GM12878 (cell line): ENCODE results near the gene RAET1E. TPM values are rescaled to one million over a fixed set of nuclear protein-coding genes. Genes with fewer than 3 reads are reported as not detected.

ENCODE experiments used
- ATAC-seq: fragments of 200-7000 bp; cut with Tn5 transposase; 3 replicates; pipeline ENCODE4 v1.9.1; 2020; ENCODE audit warnings: mild to moderate bottlenecking, moderate library complexity
- BruUV-seq: library from RNA; stranded (reverse); fragments of 400-500 nt; replicated peaks from 2 replicates; lab custom pipeline; 2021; lab: Mats Ljungman, UMichigan
- CTCF ChIA-PET: fragments of 300-600 bp; sonication (Branson Sonifier 250); formaldehyde crosslinking; extraction: SDS; loops from one replicate; lab custom pipeline; 2021; ENCODE audit warnings: inconsistent platforms; lab: Yijun Ruan, JAX
- POLR2A ChIA-PET: fragments of 350-600 bp; formaldehyde crosslinking; extraction: SDS; loops from one replicate; lab custom pipeline; 2021; ENCODE audit warnings: inconsistent platforms; lab: Charles Lee
- RAD21 ChIA-PET: fragments of 300-600 bp; sonication (Branson Sonifier 250); formaldehyde crosslinking; loops from one replicate; lab custom pipeline; 2023; ENCODE audit warnings: antibody characterized with exemption; ENCODE audit not compliant: unreplicated experiment; lab: Charles Lee
- SMC1A ChIA-PET: fragments of 300-600 bp; sonication (Branson Sonifier 250); formaldehyde crosslinking; loops from one replicate; lab custom pipeline; 2023; ENCODE audit not compliant: unreplicated experiment, uncharacterized antibody; lab: Charles Lee
- DNase-seq: peaks from one replicate; pipeline ENCODE4 v3.0.0-alpha.2; 2011; ENCODE audit warnings: low read depth, low spot score
- FAIRE-seq: peaks from 3 replicates; lab custom pipeline; 2011; peaks lifted over from hg19 to GRCh38; lab: Jason Lieb, UNC
- H2AFZ ChIP-seq: 2 replicates; pipeline ENCODE4 v1.6.0; 2011; ENCODE audit warnings: low read depth, low read length, control low read depth; ENCODE audit not compliant: control insufficient read depth
- H3K27ac ChIP-seq: 2 replicates; pipeline ENCODE4 v1.5.1; 2011; ENCODE audit warnings: control low read depth; ENCODE audit not compliant: control insufficient read depth, insufficient read depth
- H3K27me3 ChIP-seq, 2 experiments: replicated peaks in 1 of 2; 2 replicates each; pipeline versions ENCODE4 v1.6.0 to v1.6.1; 2011; ENCODE audit warnings: low read length in 1 of 2; ENCODE audit not compliant: control insufficient read depth in 2 of 2, insufficient read depth in 2 of 2
- H3K36me3 ChIP-seq, 2 experiments: 2 replicates each; pipeline ENCODE4 v1.5.1; 2011; ENCODE audit warnings: low read length in 1 of 2; ENCODE audit not compliant: control insufficient read depth in 2 of 2, insufficient read depth in 2 of 2
- H3K4me1 ChIP-seq: 2 replicates; pipeline ENCODE4 v1.6.1; 2011; ENCODE audit warnings: mild to moderate bottlenecking, low read length, moderate library complexity, mixed read lengths; ENCODE audit not compliant: control insufficient read depth, insufficient read depth
- H3K4me2 ChIP-seq: 2 replicates; pipeline ENCODE4 v1.6.0; 2011; ENCODE audit warnings: control low read depth; ENCODE audit not compliant: control insufficient read depth, insufficient read depth
- H3K4me3 ChIP-seq: fragments of 200-600 bp; sonication (generic); 2 replicates; pipeline ENCODE4 v1.5.1; 2016
- H3K79me2 ChIP-seq: 2 replicates; pipeline ENCODE4 v1.6.0; 2011; ENCODE audit warnings: low read length; ENCODE audit not compliant: control insufficient read depth, insufficient read depth
- H3K9ac ChIP-seq: 2 replicates; pipeline ENCODE4 v1.8.0; 2011; ENCODE audit warnings: low read length, control low read depth, mixed read lengths; ENCODE audit not compliant: control insufficient read depth, insufficient read depth
- H3K9me3 ChIP-seq: replicated peaks from 3 replicates; pipeline ENCODE4 v1.5.1; 2011; ENCODE audit warnings: mild to moderate bottlenecking, low read length; ENCODE audit not compliant: control insufficient read depth, insufficient read depth
- H4K20me1 ChIP-seq: 2 replicates; pipeline ENCODE4 v1.6.0; 2011; ENCODE audit not compliant: control insufficient read depth, insufficient read depth
- CHD2 ChIP-seq: IDR thresholded peaks from 2 replicates; pipeline ENCODE4 v1.6.1; 2011; ENCODE audit warnings: low read depth, low read length, improper control_type of control experiment, borderline replicate concordance
- CHD4 ChIP-seq: fragments of 200-600 bp; sonication (generic); IDR thresholded peaks from 2 replicates; pipeline ENCODE4 v1.6.1; 2016; ENCODE audit warnings: mild to moderate bottlenecking
- ESRRA ChIP-seq: IDR thresholded peaks from 2 replicates; pipeline ENCODE4 v1.6.1; 2012; ENCODE audit warnings: mild to moderate bottlenecking, low read length, improper control_type of control experiment
- HCFC1 ChIP-seq: fragments of 150-350 bp; IDR thresholded peaks from 2 replicates; pipeline ENCODE4 v1.6.1; 2014; ENCODE audit warnings: low read length
- HDAC2 ChIP-seq: fragments of 200-600 bp; sonication (generic); IDR thresholded peaks from 2 replicates; pipeline ENCODE4 v1.6.1; 2017
- MEF2B ChIP-seq: fragments of 450-650 bp; IDR thresholded peaks from 2 replicates; pipeline ENCODE4 v1.6.1; 2018; ENCODE audit warnings: mild to moderate bottlenecking, moderate library complexity; ENCODE audit not compliant: partially characterized antibody, poor library complexity, severe bottlenecking
- NFIC ChIP-seq: IDR thresholded peaks from 2 replicates; pipeline ENCODE4 v1.6.1; 2012; ENCODE audit warnings: low read depth, mild to moderate bottlenecking, inconsistent platforms, low read length, moderate library complexity
- PML ChIP-seq: IDR thresholded peaks from 2 replicates; pipeline ENCODE4 v1.6.1; 2012; ENCODE audit warnings: low read length, inconsistent platforms
- POLR2A ChIP-seq: IDR thresholded peaks from 2 replicates; pipeline ENCODE4 v1.6.1; 2011; ENCODE audit warnings: low read depth, mild to moderate bottlenecking, low read length
- RUNX3 ChIP-seq: IDR thresholded peaks from 2 replicates; pipeline ENCODE4 v1.6.1; 2012; ENCODE audit warnings: low read length, inconsistent platforms
- SMC3 ChIP-seq: IDR thresholded peaks from 2 replicates; pipeline ENCODE4 v1.6.1; 2011; ENCODE audit warnings: low read length, improper control_type of control experiment, borderline replicate concordance
- ZNF207 ChIP-seq: fragments of 450-650 bp; IDR thresholded peaks from 2 replicates; pipeline ENCODE4 v1.6.1; 2014; ENCODE audit warnings: antibody characterized with exemption, mild to moderate bottlenecking, borderline replicate concordance
- ZNF24 ChIP-seq: fragments of 450-650 bp; IDR thresholded peaks from 2 replicates; pipeline ENCODE4 v1.6.1; 2017; ENCODE audit warnings: antibody characterized with exemption, mild to moderate bottlenecking
- WGBS: methylation state at CpG from one replicate; pipeline ENCODE4 v1.1.6; 2016; ENCODE audit warnings: low lambda C conversion rate; ENCODE audit not compliant: insufficient replicate concordance, insufficient coverage; ENCODE audit errors: missing lambda C conversion rate; 5-methylcytosine and 5-hydroxymethylcytosine counted together
- in situ Hi-C: fragments of 300-500 bp; cut with MboI; formaldehyde crosslinking; loops from 9 replicates; pipeline ENCODE4 v1.14.3; 2018; ENCODE audit warnings: mixed read lengths
- intact Hi-C: fragments of 100-400 bp; cut with micrococcal nuclease; formaldehyde crosslinking; loops from one replicate; pipeline ENCODE4 v1.14.2; 2022; ENCODE audit not compliant: unreplicated experiment
- polyA plus RNA-seq, 11 experiments: library from polyadenylated mRNA; depleted of rRNA in 4 of 11; unstranded in 6 of 11; stranded (reverse) in 5 of 11; fragments of >200 nt; fragmentation: Nextera tagmentation in 4 of 11; fragmentation: Illumina TruSeq in 1 of 11; extraction: Ambion mirVana in 4 of 11; extraction: Trizol in 1 of 11; gene quantifications; 1 replicate in 1 of 11; 2 replicates in 10 of 11; pipeline versions ENCODE4 v1.2.1 to v1.2.3, GENCODE V29; 2011 to 2016; ENCODE audit warnings: inconsistent platforms in 2 of 11, missing spikeins in 2 of 11, low read depth in 1 of 11
- total RNA-seq, 4 experiments: library from RNA; depleted of rRNA in 3 of 4; stranded (reverse); fragments of >200 nt in 3 of 4; fragmentation: Illumina TruSeq in 1 of 4; extraction: Trizol in 1 of 4; gene quantifications; 2 replicates each; pipeline versions ENCODE4 v1.2.1 to v1.2.3, GENCODE V29; 2013 to 2021
- TF ChIP-seq, protein P1 (sequence below): IDR thresholded peaks from 2 replicates; pipeline ENCODE4 v1.6.1; 2012; ENCODE audit warnings: low read length, inconsistent platforms
- TF ChIP-seq, protein P2 (sequence below): fragments of 450-650 bp; IDR thresholded peaks from 2 replicates; pipeline ENCODE4 v1.6.1; 2017; ENCODE audit warnings: mild to moderate bottlenecking, moderate library complexity
- TF ChIP-seq, protein P3 (sequence below): fragments of 450-650 bp; IDR thresholded peaks from 2 replicates; pipeline ENCODE4 v1.6.1; 2017; ENCODE audit warnings: mild to moderate bottlenecking
- TF ChIP-seq, protein P4 (sequence below): fragments of 450-650 bp; IDR thresholded peaks from 2 replicates; pipeline ENCODE4 v1.6.1; 2016; ENCODE audit warnings: mild to moderate bottlenecking

RAET1E gene
- total and polyA plus RNA-seq, 10 of the 15 experiments (the other 5 are each of a cell fraction or from before 2014, with no cell fraction given) = not detected

DNA sequence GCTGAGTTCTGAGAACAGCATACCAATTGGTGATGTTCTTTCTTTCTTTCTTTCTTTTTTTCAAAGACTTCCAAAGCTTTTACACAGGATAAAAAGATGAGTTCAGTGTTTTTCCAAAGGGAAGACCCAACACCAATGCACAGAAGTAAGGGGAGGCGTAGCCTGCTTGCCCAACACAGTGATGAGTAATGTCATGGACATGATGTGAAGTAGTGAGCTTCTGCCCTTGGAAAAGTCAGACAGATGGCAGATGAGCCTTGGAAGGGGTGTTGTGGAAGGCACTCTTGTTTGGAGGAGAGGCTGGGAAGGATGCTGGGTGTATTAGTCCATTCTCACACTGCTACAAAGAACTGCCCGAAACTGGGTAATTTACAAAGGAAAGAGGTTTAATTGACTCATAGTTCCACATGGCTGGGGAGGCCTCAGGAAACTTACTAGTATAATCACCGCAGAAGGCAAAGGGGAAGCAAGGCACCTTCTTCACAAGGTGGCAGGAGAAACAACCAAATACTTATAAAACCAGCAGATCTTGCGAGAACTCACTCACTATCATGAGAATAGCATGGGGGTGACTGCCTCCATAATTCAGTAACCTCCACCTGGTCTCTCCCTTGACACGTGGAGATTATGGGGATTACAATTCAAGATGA, 46.3 kb downstream of the RAET1E start:
- Histone ChIP-seq H3K27ac (no peak overlapping the region), H2AFZ (no peak overlapping the region), H3K27me3 (no peaks in the 10 kb centered on the region; a peak in 3 of 4 replicates), H3K79me2 (no peaks in the 10 kb centered on the region), H3K4me3 (no peak overlapping the region), H3K4me1 (peaks cover 7% of the 10 kb centered on the region), H3K9me3 (no peaks in the 10 kb centered on the region), H4K20me1 (no peaks in the 10 kb centered on the region), H3K9ac (no peak overlapping the region), H3K4me2 (peak overlapping the region; percentile 30; the same call in 1 of the 2 replicates), H3K36me3 (no peaks in the 10 kb centered on the region)
- peak; percentile 21; the same call in 2 of the 3 replicates for ATAC-seq
- in situ Hi-C loops (no loop called here), intact Hi-C loops (no loop called here)
- no peak for DNase-seq
- ChIA-PET SMC1A (interaction anchor here (0.6 kb wide), 1 partner anchor 552 kb away, joined by 3 read pairs; no protein-coding TSS in a partner anchor), CTCF (no interaction called here), RAD21 (no interaction called here), POLR2A (no interaction called here)
- 36% methylated on average over 5 of the region's 5 CpGs for WGBS
- FAIRE-seq = no peak
- BruUV-seq = no TSS peak
- TF ChIP-seq MEF2B (no peak), PML (no peak), HCFC1 (no peak), CHD4 (no peak), CHD2 (no peak), HDAC2 (no peak), ZNF207 (no peak), SMC3 (no peak), ESRRA (no peak), NFIC (no peak), ZNF24 (no peak), POLR2A (no peak), RUNX3 (no peak)
- TF ChIP-seq, protein P1, sequence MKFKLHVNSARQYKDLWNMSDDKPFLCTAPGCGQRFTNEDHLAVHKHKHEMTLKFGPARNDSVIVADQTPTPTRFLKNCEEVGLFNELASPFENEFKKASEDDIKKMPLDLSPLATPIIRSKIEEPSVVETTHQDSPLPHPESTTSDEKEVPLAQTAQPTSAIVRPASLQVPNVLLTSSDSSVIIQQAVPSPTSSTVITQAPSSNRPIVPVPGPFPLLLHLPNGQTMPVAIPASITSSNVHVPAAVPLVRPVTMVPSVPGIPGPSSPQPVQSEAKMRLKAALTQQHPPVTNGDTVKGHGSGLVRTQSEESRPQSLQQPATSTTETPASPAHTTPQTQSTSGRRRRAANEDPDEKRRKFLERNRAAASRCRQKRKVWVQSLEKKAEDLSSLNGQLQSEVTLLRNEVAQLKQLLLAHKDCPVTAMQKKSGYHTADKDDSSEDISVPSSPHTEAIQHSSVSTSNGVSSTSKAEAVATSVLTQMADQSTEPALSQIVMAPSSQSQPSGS = no peak
- TF ChIP-seq, protein P2, sequence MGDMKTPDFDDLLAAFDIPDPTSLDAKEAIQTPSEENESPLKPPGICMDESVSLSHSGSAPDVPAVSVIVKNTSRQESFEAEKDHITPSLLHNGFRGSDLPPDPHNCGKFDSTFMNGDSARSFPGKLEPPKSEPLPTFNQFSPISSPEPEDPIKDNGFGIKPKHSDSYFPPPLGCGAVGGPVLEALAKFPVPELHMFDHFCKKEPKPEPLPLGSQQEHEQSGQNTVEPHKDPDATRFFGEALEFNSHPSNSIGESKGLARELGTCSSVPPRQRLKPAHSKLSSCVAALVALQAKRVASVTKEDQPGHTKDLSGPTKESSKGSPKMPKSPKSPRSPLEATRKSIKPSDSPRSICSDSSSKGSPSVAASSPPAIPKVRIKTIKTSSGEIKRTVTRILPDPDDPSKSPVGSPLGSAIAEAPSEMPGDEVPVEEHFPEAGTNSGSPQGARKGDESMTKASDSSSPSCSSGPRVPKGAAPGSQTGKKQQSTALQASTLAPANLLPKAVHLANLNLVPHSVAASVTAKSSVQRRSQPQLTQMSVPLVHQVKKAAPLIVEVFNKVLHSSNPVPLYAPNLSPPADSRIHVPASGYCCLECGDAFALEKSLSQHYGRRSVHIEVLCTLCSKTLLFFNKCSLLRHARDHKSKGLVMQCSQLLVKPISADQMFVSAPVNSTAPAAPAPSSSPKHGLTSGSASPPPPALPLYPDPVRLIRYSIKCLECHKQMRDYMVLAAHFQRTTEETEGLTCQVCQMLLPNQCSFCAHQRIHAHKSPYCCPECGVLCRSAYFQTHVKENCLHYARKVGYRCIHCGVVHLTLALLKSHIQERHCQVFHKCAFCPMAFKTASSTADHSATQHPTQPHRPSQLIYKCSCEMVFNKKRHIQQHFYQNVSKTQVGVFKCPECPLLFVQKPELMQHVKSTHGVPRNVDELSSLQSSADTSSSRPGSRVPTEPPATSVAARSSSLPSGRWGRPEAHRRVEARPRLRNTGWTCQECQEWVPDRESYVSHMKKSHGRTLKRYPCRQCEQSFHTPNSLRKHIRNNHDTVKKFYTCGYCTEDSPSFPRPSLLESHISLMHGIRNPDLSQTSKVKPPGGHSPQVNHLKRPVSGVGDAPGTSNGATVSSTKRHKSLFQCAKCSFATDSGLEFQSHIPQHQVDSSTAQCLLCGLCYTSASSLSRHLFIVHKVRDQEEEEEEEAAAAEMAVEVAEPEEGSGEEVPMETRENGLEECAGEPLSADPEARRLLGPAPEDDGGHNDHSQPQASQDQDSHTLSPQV = no peak
- TF ChIP-seq, protein P3, sequence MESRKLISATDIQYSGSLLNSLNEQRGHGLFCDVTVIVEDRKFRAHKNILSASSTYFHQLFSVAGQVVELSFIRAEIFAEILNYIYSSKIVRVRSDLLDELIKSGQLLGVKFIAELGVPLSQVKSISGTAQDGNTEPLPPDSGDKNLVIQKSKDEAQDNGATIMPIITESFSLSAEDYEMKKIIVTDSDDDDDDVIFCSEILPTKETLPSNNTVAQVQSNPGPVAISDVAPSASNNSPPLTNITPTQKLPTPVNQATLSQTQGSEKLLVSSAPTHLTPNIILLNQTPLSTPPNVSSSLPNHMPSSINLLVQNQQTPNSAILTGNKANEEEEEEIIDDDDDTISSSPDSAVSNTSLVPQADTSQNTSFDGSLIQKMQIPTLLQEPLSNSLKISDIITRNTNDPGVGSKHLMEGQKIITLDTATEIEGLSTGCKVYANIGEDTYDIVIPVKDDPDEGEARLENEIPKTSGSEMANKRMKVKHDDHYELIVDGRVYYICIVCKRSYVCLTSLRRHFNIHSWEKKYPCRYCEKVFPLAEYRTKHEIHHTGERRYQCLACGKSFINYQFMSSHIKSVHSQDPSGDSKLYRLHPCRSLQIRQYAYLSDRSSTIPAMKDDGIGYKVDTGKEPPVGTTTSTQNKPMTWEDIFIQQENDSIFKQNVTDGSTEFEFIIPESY = no peak
- TF ChIP-seq, protein P4, sequence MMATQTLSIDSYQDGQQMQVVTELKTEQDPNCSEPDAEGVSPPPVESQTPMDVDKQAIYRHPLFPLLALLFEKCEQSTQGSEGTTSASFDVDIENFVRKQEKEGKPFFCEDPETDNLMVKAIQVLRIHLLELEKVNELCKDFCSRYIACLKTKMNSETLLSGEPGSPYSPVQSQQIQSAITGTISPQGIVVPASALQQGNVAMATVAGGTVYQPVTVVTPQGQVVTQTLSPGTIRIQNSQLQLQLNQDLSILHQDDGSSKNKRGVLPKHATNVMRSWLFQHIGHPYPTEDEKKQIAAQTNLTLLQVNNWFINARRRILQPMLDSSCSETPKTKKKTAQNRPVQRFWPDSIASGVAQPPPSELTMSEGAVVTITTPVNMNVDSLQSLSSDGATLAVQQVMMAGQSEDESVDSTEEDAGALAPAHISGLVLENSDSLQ = no peak
